ENCODE results near the gene TAF6. TPM values are rescaled to one million over a fixed set of nuclear protein-coding genes. Genes with fewer than 3 reads are reported as not detected.

The TAF6 gene
- total and polyA plus RNA-seq, 9 of the 15 experiments (the other 6 are each of a cell fraction or from before 2014, with no cell fraction given) = 0.78 to 78.7 (median 21.3) TPM

GRCh38 chr7:100081535-100082102, 37.5 kb downstream of the TAF6 start, which contains the start of gene ZNF3 (continued):
- TF ChIP-seq UBTF (IDR thresholded peaks at IDR 0.05; ENCODE audit: borderline replicate concordance in 1 of 2, low read depth in 2 of 2, low read length in 2 of 2) (peak; percentile 49 to 90; a peak in 3 of 4 replicates), PYGO2 (tag; IDR thresholded peaks at IDR 0.05) (no peak), PCBP1 (IDR thresholded peaks at IDR 0.05; ENCODE audit: low read depth, low read length, poor library complexity, severe bottlenecking) (peak; percentile 7), MEF2A (IDR thresholded peaks at IDR 0.05; ENCODE audit: control insufficient read depth, low read depth, low read length) (0 out of 2 replicates have a peak, but pooled peaks have one; percentile 58), RAD51 (IDR thresholded peaks at IDR 0.05; ENCODE audit: borderline replicate concordance, low read depth) (peak; percentile 31; the same call in 1 of the 2 replicates), DNMT1 (IDR thresholded peaks at IDR 0.05) (0 out of 2 replicates have a peak, but pooled peaks have one; percentile 45), MLLT1 (IDR thresholded peaks at IDR 0.05) (peak; percentile 49 to 99; a peak in 3 of 4 replicates), CHD2 (IDR thresholded peaks at IDR 0.05; ENCODE audit: low read depth, low read length) (peak; percentile 20), MAFF (IDR thresholded peaks at IDR 0.05; ENCODE audit: low read length) (peak; percentile 92), ZNF143 (CRISPR knock-in tag; IDR thresholded peaks at IDR 0.05) (no peak; the same call in 1 of the 2 replicates), HBP1 (CRISPR knock-in tag; IDR thresholded peaks at IDR 0.05) (no peak), ARID3A (IDR thresholded peaks at IDR 0.05; ENCODE audit: borderline replicate concordance, low read depth, low read length) (peak; percentile 65; the same call in 1 of the 2 replicates), POLR2A (conservative IDR thresholded peaks at IDR 0.05) (peak; percentile 84), SP1 (CRISPR knock-in tag; IDR thresholded peaks at IDR 0.05) (peak; percentile 98), ZNF140 (CRISPR knock-in tag; IDR thresholded peaks at IDR 0.05) (no peak), NONO (IDR thresholded peaks at IDR 0.05; ENCODE audit: low read depth in 2 of 2, low read length in 1 of 2) (peak in 1 of 2 experiments; percentile 80; a peak in 1 of 4 replicates)
- TF ChIP-seq, protein P1, sequence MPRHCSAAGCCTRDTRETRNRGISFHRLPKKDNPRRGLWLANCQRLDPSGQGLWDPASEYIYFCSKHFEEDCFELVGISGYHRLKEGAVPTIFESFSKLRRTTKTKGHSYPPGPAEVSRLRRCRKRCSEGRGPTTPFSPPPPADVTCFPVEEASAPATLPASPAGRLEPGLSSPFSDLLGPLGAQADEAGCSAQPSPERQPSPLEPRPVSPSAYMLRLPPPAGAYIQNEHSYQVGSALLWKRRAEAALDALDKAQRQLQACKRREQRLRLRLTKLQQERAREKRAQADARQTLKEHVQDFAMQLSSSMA (CRISPR knock-in tag; IDR thresholded peaks at IDR 0.05) = no peak

Data from K562 (cell line).